Sciatic nerve (tissue), 2 donors: ENCODE measurements around the gene DPH7. TPM values are rescaled to one million over a fixed set of nuclear protein-coding genes. Genes with fewer than 3 reads are reported as not detected.
"Not testable (repeated sequence)": the region's sequence is repeated elsewhere in the genome, so short reads cannot be mapped to it uniquely, and the experiment has no call there.

Experiments
- ATAC-seq: fragments of 200-7000 bp; cut with Tn5 transposase; one replicate; pipeline ENCODE4 v1.9.1; 2020; ENCODE audit warnings: mild to moderate bottlenecking, moderate library complexity
- DNase-seq: peaks from one replicate; pipeline ENCODE4 v3.0.0-alpha.2; 2020; ENCODE audit warnings: low spot score
- intact Hi-C: fragments of 100-400 bp; cut with DNase I; formaldehyde crosslinking; loops from one replicate; pipeline ENCODE4 v1.14.2; 2022
- total RNA-seq: library from RNA; stranded (reverse); fragmentation: NEBNext Ultra II Directional; extraction: Animal tissue kit (Norgen Biotek cat#: 25700); gene quantifications from one replicate; pipeline ENCODE4 v1.2.1, GENCODE V29; 2021
- donor health status: DM: no; HTN: no; CAD: no.
- donor health status: DM: no; HTN: no; CAD: no.

Gene DPH7
- total RNA-seq, 1 donor from 2014 or later: 33.1 TPM

GRCh38 chr9:137554349-137554748 lies 24.4 kb downstream of the DPH7 start:
- DNase-seq: no peak
- ATAC-seq: no peak
- intact Hi-C loops: no loop called here

- DNase-seq, ATAC-seq, intact Hi-C loops: not testable (repeated sequence)
These were observed 25.1 kb downstream of the DPH7 start for GRCh38 chr9:137553654-137554053.

- intact Hi-C loops: no loop called here
- no peak for ATAC-seq
- no peak for DNase-seq
These were observed 26.5 kb downstream of the DPH7 start for GRCh38 chr9:137552022-137552768.

- ATAC-seq (peak; percentile 82), DNase-seq (peak; percentile 94)
- intact Hi-C loops: no loop called here
These were observed 27.3 kb downstream of the DPH7 start, which contains the start of gene MRPL41 for GRCh38 chr9:137551264-137552021. Gene MRPL41 (plus strand): TSS chr9:137551879. CDS start chr9:137552082, 203 bp downstream.

- intact Hi-C loops, ATAC-seq, DNase-seq: not testable (repeated sequence)
These were observed 27.8 kb downstream of the DPH7 start for GRCh38 chr9:137550958-137551263.

- intact Hi-C loops: no loop called here
- ATAC-seq: peak; percentile 90
- peak; percentile 90 for DNase-seq
These were observed 28.5 kb downstream of the DPH7 start, which contains the start of gene PNPLA7 for GRCh38 chr9:137550231-137550621. Gene PNPLA7 (minus strand): TSS chr9:137550402. CDS start chr9:137550197, 205 bp downstream.

- intact Hi-C loops: no loop called here
- DNase-seq (no peak), ATAC-seq (no peak)
These were observed 30.8 kb downstream of the DPH7 start for GRCh38 chr9:137547687-137548543.

- peak; percentile 9 for ATAC-seq
- DNase-seq: no peak
- intact Hi-C loops: no loop called here
These were observed 33.6 kb downstream of the DPH7 start for GRCh38 chr9:137545123-137545522.

- DNase-seq (no peak), ATAC-seq (no peak)
- intact Hi-C loops: no loop called here
These were observed 34.5 kb downstream of the DPH7 start for GRCh38 chr9:137544176-137544760.

GRCh38 chr9:137543237-137543963 lies 35.3 kb downstream of the DPH7 start:
- intact Hi-C loops: no loop called here
- ATAC-seq: no peak
- no peak for DNase-seq

- ATAC-seq (no peak), DNase-seq (no peak)
- intact Hi-C loops: no loop called here
These were observed 36.2 kb downstream of the DPH7 start for GRCh38 chr9:137542486-137542885.

GRCh38 chr9:137540536-137540935 lies 38.2 kb downstream of the DPH7 start:
- DNase-seq: no peak
- intact Hi-C loops: no loop called here

GRCh38 chr9:137538058-137538457 lies 40.7 kb downstream of the DPH7 start:
- no peak for ATAC-seq
- no peak for DNase-seq
- intact Hi-C loops: no loop called here

More at GRCh38 chr9:137540536-137540935, 38.2 kb downstream of the DPH7 start:
- no peak for ATAC-seq

- intact Hi-C loops, ATAC-seq, DNase-seq: not testable (repeated sequence)
These were observed 42.1 kb downstream of the DPH7 start for GRCh38 chr9:137536594-137537131.

- no peak for DNase-seq
- intact Hi-C loops: no loop called here
- no peak for ATAC-seq
These were observed 43.7 kb downstream of the DPH7 start for GRCh38 chr9:137535120-137535428.

GRCh38 chr9:137534256-137535119 lies 44.2 kb downstream of the DPH7 start:
- no peak for DNase-seq
- intact Hi-C loops: no loop called here
- ATAC-seq: peak; percentile 86

GRCh38 chr9:137532891-137533468 lies 45.7 kb downstream of the DPH7 start:
- intact Hi-C loops, DNase-seq, ATAC-seq: not testable (repeated sequence)
